ENCODE measurements around the gene CA6. TPM values are rescaled to one million over a fixed set of nuclear protein-coding genes. Genes with fewer than 3 reads are reported as not detected.

Gene CA6
- total RNA-seq, 1 donor from 2014 or later = not detected

GRCh38 chr1:8905582-8906191, 40.0 kb upstream of the CA6 start:
- no peak for TF ChIP-seq CTCF (conservative IDR thresholded peaks at IDR 0.05; ENCODE audit: low read depth, low read length)
- DNase-seq (ENCODE audit: low read depth) = no peak

GRCh38 chr1:8908388-8909151, 37.1 kb upstream of the CA6 start:
- H3K4me3 ChIP-seq (ENCODE audit: low read depth, low read length) = no peak overlapping the region
- no peak for DNase-seq (ENCODE audit: low read depth)
- no peak for TF ChIP-seq CTCF (conservative IDR thresholded peaks at IDR 0.05; ENCODE audit: low read depth, low read length)

More at GRCh38 chr1:8905582-8906191, 40.0 kb upstream of the CA6 start:
- H3K4me3 ChIP-seq (ENCODE audit: low read depth, low read length) = no peak overlapping the region

- H3K4me3 ChIP-seq (ENCODE audit: low read depth, low read length) = no peak overlapping the region
- DNase-seq (ENCODE audit: low read depth) = no peak
- peak; percentile 13 for TF ChIP-seq CTCF (conservative IDR thresholded peaks at IDR 0.05; ENCODE audit: low read depth, low read length)
Observed at GRCh38 chr1:8910331-8910730, 35.3 kb upstream of the CA6 start.

GRCh38 chr1:8910914-8911313, 34.8 kb upstream of the CA6 start:
- no peak for DNase-seq (ENCODE audit: low read depth)
- H3K4me3 ChIP-seq (ENCODE audit: low read depth, low read length) = no peak overlapping the region
- TF ChIP-seq CTCF (conservative IDR thresholded peaks at IDR 0.05; ENCODE audit: low read depth, low read length) = no peak

- no peak overlapping the region for H3K4me3 ChIP-seq (ENCODE audit: low read depth, low read length)
- no peak for DNase-seq (ENCODE audit: low read depth)
- no peak for TF ChIP-seq CTCF (conservative IDR thresholded peaks at IDR 0.05; ENCODE audit: low read depth, low read length)
Observed at GRCh38 chr1:8911416-8912309, 34.0 kb upstream of the CA6 start.

- no peak for DNase-seq (ENCODE audit: low read depth)
- H3K4me3 ChIP-seq (ENCODE audit: low read depth, low read length) = no peak overlapping the region
- TF ChIP-seq CTCF (conservative IDR thresholded peaks at IDR 0.05; ENCODE audit: low read depth, low read length) = no peak
Observed at GRCh38 chr1:8913457-8913856, 32.2 kb upstream of the CA6 start.
